GM06990 (cell line): ENCODE measurements around the gene GNG3.
A peak's percentile ranks its signal among the peaks of the same experiment; 100 is the strongest.
"Not testable (repeated sequence)": the region's sequence is repeated elsewhere in the genome, so short reads cannot be mapped to it uniquely, and the experiment has no call there.

ENCODE experiments used
- DNase-seq: peaks from one replicate; pipeline ENCODE4 v3.0.0-alpha.2; 2011; ENCODE audit not compliant: insufficient read length; ENCODE audit errors: extremely low read depth
- H3K27me3 ChIP-seq: replicated peaks from 2 replicates; pipeline ENCODE4 v1.6.0; 2011; ENCODE audit warnings: low read length; ENCODE audit not compliant: control insufficient read depth, insufficient read depth
- H3K36me3 ChIP-seq: 2 replicates; pipeline ENCODE4 v1.5.1; 2011; ENCODE audit warnings: low read length; ENCODE audit not compliant: control insufficient read depth, insufficient read depth
- H3K4me3 ChIP-seq: replicated peaks from 2 replicates; pipeline ENCODE4 v1.5.1; 2011; ENCODE audit warnings: low read depth, mild to moderate bottlenecking, control low read depth, low read length
- CTCF ChIP-seq: IDR thresholded peaks from 2 replicates; pipeline ENCODE4 v1.5.1; 2011; ENCODE audit warnings: low read length, control low read depth, mild to moderate bottlenecking, inconsistent platforms; ENCODE audit not compliant: insufficient read depth, poor library complexity, severe bottlenecking

Gene GNG3

GRCh38 chr11:62667460-62667859 lies 40.0 kb upstream of the GNG3 start:
- Histone ChIP-seq H3K27me3 (no peaks in the 10 kb centered on the region), H3K4me3 (no peak overlapping the region; the same call in 1 of the 2 replicates), H3K36me3 (peaks cover 15% of the 10 kb centered on the region)
- no peak for DNase-seq
- no peak for TF ChIP-seq CTCF

- Histone ChIP-seq H3K27me3 (no peaks in the 10 kb centered on the region), H3K4me3 (no peak overlapping the region), H3K36me3 (peaks cover 8% of the 10 kb centered on the region)
- no peak for TF ChIP-seq CTCF
- DNase-seq = no peak
Observed at GRCh38 chr11:62669420-62670161, 37.9 kb upstream of the GNG3 start.

- TF ChIP-seq CTCF = no peak
- H3K4me3 ChIP-seq = peak overlapping the region; percentile 91
Observed at GRCh38 chr11:62671236-62671607, 36.3 kb upstream of the GNG3 start.

GRCh38 chr11:62671608-62672389 lies 35.7 kb upstream of the GNG3 start, which contains the start of the genes LBHD1 and UQCC3:
Gene LBHD1, minus strand, starts transcription at chr11:62672267. Its CDS starts 2,236 bp downstream, at chr11:62670031.
Gene UQCC3, plus strand, starts transcription at chr11:62671673. Its CDS starts 73 bp downstream, at chr11:62671746.
- Histone ChIP-seq H3K36me3 (peaks cover 6% of the 10 kb centered on the region), H3K4me3 (peak within 1 kb of the TSS; percentile 91), H3K27me3 (no peaks in the 10 kb centered on the region)
- TF ChIP-seq CTCF = no peak
- peak; percentile 87 for DNase-seq

More at GRCh38 chr11:62671236-62671607, 36.3 kb upstream of the GNG3 start:
- H3K36me3 ChIP-seq = peaks cover 8% of the 10 kb centered on the region
- no peak for DNase-seq
- no peaks in the 10 kb centered on the region for H3K27me3 ChIP-seq

- TF ChIP-seq CTCF = no peak
- no peak for DNase-seq
- H3K4me3 ChIP-seq = no peak overlapping the region
- no peaks in the 10 kb centered on the region for H3K27me3 ChIP-seq
- H3K36me3 ChIP-seq = peaks cover 7% of the 10 kb centered on the region
Observed at GRCh38 chr11:62673196-62673525, 34.3 kb upstream of the GNG3 start.

GRCh38 chr11:62675415-62675814 lies 32.1 kb upstream of the GNG3 start:
- not testable (repeated sequence) for H3K36me3 ChIP-seq

More at GRCh38 chr11:62675415-62675814, 32.1 kb upstream of the GNG3 start:
- not testable (repeated sequence) for H3K4me3 ChIP-seq, DNase-seq, H3K27me3 ChIP-seq
